ENCODE measurements around the gene PRMT7. TPM values are rescaled to one million over a fixed set of nuclear protein-coding genes. Genes with fewer than 3 reads are reported as not detected.
A peak's percentile ranks its signal among the peaks of the same experiment; 100 is the strongest.

PRMT7 gene
- total and polyA plus RNA-seq, 2 of the 8 experiments (the other 6 are each of a cell fraction or from before 2014, with no cell fraction given): 48.2 to 49.3 TPM

DNA sequence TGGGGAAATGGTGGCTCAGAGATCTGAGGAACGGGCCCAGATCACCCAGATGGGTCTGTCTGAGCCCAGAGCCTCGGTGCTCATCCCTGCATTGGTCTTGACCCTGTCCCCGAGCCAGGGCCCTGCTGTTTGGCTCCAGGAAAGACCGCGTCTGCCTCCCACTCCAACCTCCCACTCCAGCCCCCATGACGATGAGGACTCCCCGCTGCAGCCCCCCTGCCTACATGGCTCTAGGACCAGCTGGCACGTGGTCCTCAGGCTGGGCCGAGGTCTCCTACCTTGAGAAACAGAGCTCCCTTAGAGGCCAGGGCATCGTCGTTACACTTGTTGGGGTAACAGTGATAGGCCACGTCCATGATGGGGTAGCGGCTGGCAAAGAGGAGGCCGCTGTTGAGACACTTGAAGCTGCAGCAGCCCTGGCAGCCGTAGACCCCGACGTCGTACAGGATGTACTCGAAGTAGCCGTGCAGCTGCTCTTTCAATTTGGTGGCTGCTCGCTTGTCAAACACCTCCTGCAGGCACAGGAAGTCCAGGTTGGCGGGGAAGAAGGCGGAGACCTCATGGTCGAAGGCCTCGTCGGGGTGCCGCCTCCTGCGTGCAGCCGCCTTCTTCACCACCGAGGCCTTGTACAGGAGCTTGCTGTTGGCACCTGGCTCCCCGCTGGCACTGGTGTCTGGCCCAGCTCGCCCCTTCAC, 59.9 kb downstream of the PRMT7 start:
- Histone ChIP-seq H3K14ac (ENCODE audit: insufficient read length) (no peak overlapping the region), H3K4me1 (replicated peaks in 1 of 4; ENCODE audit: control insufficient read depth in 3 of 4, insufficient read depth in 4 of 4, low read length in 3 of 4) (peaks cover 0 to 2% (median under 1%) of the 10 kb centered on the region in 4 experiments; a peak in 3 of 7 replicates), H2BK5ac (ENCODE audit: low read depth, low read length) (no peak overlapping the region), H3K9ac (replicated peaks in 1 of 4; ENCODE audit: extremely low read depth in 1 of 4, low read depth in 3 of 4, low read length in 3 of 4) (no peak overlapping the region), H4K20me1 (replicated peaks in 1 of 2; ENCODE audit: control insufficient read depth in 1 of 2, insufficient read depth in 2 of 2, low read length in 2 of 2) (no peaks in the 10 kb centered on the region), H3K4me2 (ENCODE audit: insufficient read depth in 1 of 2, low read depth in 2 of 2, low read length in 2 of 2) (no peak overlapping the region), H2BK12ac (ENCODE audit: low read depth, low read length) (no peak overlapping the region), H2BK120ac (replicated peaks; ENCODE audit: low read depth, low read length) (no peak overlapping the region), H2AK5ac (ENCODE audit: low read depth, low read length) (no peak overlapping the region), H3K23me2 (ENCODE audit: low read depth, low read length) (no peaks in the 10 kb centered on the region), H4K8ac (ENCODE audit: extremely low read depth, insufficient read depth, low read length) (no peak overlapping the region; the same call in 1 of the 2 replicates), H3K4ac (replicated peaks; ENCODE audit: insufficient read length, low read depth, low read length) (no peak overlapping the region), H3K23ac (ENCODE audit: insufficient read length) (no peak overlapping the region), H3K36me3 (ENCODE audit: control insufficient read depth in 2 of 4, insufficient read depth in 4 of 4, low read length in 3 of 4) (no peaks in the 10 kb centered on the region), H3K79me2 (ENCODE audit: control insufficient read depth in 1 of 2, insufficient read depth in 2 of 2, low read length in 2 of 2) (no peaks in the 10 kb centered on the region), H3K9me3 (ENCODE audit: insufficient read depth in 2 of 2, low read depth in 1 of 2, low read length in 1 of 2) (no peaks in the 10 kb centered on the region), H3K27ac (ENCODE audit: low read depth, low read length) (no peak overlapping the region), H3K27me3 (replicated peaks in 1 of 4; ENCODE audit: control insufficient read depth in 3 of 4, extremely low read depth in 1 of 4, insufficient read depth in 3 of 4, low read length in 3 of 4) (peaks cover 0 to 2% (median 0%) of the 10 kb centered on the region in 4 experiments; a peak in 2 of 7 replicates), H3K18ac (ENCODE audit: extremely low read depth, low read length) (peak overlapping the region; percentile 48; the same call in 1 of the 2 replicates), H3K79me1 (ENCODE audit: low read depth, low read length) (no peaks in the 10 kb centered on the region), H2BK15ac (ENCODE audit: low read length) (no peak overlapping the region), H2AFZ (ENCODE audit: low read length) (no peak overlapping the region), H4K5ac (ENCODE audit: insufficient read length, low read depth, low read length) (no peak overlapping the region), H2BK20ac (ENCODE audit: low read length) (no peak overlapping the region), H3K4me3 (ENCODE audit: extremely low read depth in 1 of 4, insufficient read depth in 2 of 4, low read depth in 3 of 4, low read length in 4 of 4) (no peak overlapping the region), H3K56ac (replicated peaks; ENCODE audit: insufficient read length, low read depth, low read length) (no peak overlapping the region), H4K91ac (replicated peaks; ENCODE audit: insufficient read length, low read length) (no peak overlapping the region)
- ChIA-PET CTCF (ENCODE audit: partially characterized antibody) (interaction anchor here (1.2 to 14.3 kb wide), 7 partner anchors 9 to 157 kb away, joined by 3 to 221 read pairs (median 8); no protein-coding TSS in a partner anchor), POLR2A (ENCODE audit: partially characterized antibody) (interaction anchor here (1.3 kb wide), 1 partner anchor 10 kb away, joined by 4 read pairs; no protein-coding TSS in a partner anchor)
- FAIRE-seq: no peak
- 90% methylated on average over 30 of the region's 32 CpGs; no CpG with 5 or more reads in 1 of the 2 experiments for WGBS, 2 experiments (ENCODE audit: extremely low coverage in 1 of 2, insufficient coverage in 1 of 2, insufficient read length in 1 of 2, insufficient replicate concordance in 2 of 2, low coverage in 1 of 2, low lambda C conversion rate in 2 of 2, missing lambda C conversion rate in 1 of 2)
- DNase-seq (ENCODE audit: low read depth in 1 of 2, low spot score in 2 of 2): no peak
- TF ChIP-seq KDM4A (IDR thresholded peaks at IDR 0.05; ENCODE audit: low read depth, low read length, severe bottlenecking): no peak
- TF ChIP-seq, protein P1, sequence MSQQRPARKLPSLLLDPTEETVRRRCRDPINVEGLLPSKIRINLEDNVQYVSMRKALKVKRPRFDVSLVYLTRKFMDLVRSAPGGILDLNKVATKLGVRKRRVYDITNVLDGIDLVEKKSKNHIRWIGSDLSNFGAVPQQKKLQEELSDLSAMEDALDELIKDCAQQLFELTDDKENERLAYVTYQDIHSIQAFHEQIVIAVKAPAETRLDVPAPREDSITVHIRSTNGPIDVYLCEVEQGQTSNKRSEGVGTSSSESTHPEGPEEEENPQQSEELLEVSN (IDR thresholded peaks at IDR 0.05): peak; percentile 20; the same call in 1 of the 2 replicates
- TF ChIP-seq, protein P2, sequence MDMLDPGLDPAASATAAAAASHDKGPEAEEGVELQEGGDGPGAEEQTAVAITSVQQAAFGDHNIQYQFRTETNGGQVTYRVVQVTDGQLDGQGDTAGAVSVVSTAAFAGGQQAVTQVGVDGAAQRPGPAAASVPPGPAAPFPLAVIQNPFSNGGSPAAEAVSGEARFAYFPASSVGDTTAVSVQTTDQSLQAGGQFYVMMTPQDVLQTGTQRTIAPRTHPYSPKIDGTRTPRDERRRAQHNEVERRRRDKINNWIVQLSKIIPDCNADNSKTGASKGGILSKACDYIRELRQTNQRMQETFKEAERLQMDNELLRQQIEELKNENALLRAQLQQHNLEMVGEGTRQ (IDR thresholded peaks at IDR 0.05; ENCODE audit: low read length): no peak
